NCI-H1417 (cell line): Measurements from ENCODE around the gene RETSAT.
A peak's percentile ranks its signal among the peaks of the same experiment; 100 is the strongest.
"Not testable (repeated sequence)": the region's sequence is repeated elsewhere in the genome, so short reads cannot be mapped to it uniquely, and the experiment has no call there.

Experiments used
- DNase-seq, 3 experiments: peaks; one replicate each; lab custom pipeline; 2025; lab: John Stamatoyannopoulos, UW

RETSAT gene

GRCh38 chr2:85354286-85355072 is at the start of gene RETSAT, which contains the start of gene ELMOD3:
TSS of gene RETSAT (minus strand) at chr2:85354528. CDS start at chr2:85354507, 21 bp downstream.
TSS of gene ELMOD3 (plus strand) at chr2:85354769. CDS start at chr2:85357199, 2,430 bp downstream.
- peak; percentile 90 to 98 (median 97) for DNase-seq

DNA sequence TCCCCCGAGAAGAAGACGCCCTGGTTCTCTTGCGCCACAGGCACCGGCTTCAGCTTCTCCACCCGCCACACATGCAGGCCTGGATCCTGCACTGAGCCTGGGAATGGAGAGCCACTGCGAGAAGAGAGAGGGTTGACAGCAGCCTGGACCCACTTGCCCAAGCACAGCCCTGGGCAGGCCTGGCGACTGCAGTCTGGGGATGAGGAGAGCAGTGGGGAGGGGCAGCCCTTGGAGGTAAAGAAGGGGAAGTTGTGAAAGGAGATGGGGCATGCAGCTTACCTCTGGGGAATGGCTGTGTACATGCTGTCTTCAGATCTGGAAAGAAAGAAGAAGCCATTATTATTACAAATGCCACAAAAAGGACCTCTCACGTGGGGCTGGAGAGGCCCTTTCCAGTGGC is 47.5 kb upstream of the RETSAT start:
- no peak for DNase-seq

GRCh38 chr2:85401464-85401805 is 47.1 kb upstream of the RETSAT start:
- no peak for DNase-seq

DNA sequence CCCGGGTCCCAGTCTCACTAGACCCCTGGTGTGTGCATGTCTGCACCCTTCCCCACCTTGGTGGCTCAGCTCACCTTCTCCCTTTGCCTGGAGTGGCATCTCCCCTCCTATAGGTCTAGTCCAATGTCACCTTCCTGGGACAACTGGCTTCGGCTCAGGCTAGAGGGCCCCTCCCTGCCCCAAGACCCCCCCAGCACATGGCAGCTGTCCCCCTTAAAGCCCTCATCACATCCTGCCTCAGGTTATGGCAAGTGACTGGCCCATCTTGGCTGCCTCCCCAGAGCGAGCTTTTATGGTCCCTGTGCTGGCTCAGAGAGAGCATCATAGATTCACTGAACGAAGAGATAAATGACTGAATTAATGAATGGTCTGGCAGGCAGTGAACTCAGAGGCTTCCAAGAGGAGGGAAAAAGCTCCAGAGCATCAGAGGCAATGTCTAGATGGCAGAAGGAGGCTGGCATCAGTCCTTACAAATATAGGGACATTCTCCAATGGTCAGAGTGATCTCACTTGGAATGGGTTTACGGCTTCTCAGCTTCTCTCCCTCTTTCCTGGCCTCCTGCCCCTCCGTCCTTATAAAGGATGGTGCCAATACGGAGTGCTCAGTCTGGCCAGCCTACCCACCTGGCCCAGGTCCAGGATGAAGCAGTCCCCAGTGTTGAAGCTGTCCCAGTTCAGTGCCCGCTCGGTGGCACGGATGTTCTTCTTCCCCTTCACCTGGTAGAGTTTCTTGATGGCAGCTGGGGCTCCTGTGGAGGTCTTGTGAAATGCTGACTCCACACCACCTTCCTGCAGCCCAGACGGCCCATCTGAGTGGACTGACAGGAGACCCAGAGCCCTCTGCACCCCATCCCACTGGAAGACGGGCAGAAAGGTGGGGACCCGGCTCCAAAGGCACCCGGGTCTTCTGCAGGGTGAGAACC is 46.5 kb upstream of the RETSAT start:
- DNase-seq = no peak

GRCh38 chr2:85400023-85400422 is 45.7 kb upstream of the RETSAT start:
- no peak for DNase-seq

DNA sequence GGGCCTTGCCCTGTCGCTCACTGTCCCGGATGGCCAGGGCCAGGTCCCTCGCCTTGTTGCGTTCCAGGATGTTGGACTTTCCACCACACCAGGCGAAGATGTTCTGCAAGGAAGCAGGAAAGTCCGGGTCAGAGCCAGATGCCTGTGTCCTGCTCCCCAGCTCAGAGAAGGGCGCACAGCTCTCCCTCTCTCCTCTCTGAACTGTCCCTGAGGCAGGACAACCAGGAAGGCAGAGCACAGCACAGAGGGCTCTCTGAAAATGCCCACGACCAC is 44.8 kb upstream of the RETSAT start:
- no peak for DNase-seq

DNA sequence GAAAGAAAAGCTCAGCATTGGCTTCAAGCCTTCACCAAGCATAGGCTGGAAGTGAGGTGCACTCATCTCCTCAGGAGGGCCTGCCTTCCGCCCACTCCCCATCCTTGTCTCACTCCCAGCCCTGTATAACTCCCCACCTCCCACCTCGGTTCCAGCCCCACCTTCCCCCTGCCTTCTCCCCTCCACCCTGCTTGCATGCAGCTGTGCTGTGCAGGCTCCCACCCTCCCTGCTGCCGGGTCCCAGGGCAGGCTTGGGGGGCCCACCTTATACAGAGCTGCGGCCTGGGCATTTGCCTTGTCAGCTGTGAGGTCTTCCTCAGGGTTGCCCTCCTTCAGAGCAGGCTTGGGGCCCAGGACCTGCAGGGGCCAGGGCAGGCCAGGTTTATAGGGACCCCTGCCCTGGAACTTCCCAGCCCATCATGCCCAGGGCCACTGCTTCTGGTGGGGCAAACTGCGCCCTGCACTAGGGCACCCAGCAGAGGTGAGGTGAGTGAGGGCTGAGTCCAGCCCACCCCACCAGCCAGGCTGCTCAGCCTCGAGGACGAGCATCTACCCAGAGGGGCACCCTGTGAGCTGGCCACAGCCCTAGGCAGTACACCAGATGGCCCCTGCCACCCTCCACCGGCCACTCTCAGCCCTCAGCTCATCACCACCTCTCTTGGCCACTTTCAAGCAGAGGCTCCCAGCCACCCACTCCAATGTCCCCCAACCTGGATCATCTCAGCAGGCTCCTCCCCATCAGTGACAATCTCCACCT is 44.3 kb upstream of the RETSAT start:
- no peak for DNase-seq

- no peak for DNase-seq
Measured at GRCh38 chr2:85397925-85398331, 43.6 kb upstream of the RETSAT start.

GRCh38 chr2:85396531-85397470 is 42.5 kb upstream of the RETSAT start:
- DNase-seq = no peak

DNA sequence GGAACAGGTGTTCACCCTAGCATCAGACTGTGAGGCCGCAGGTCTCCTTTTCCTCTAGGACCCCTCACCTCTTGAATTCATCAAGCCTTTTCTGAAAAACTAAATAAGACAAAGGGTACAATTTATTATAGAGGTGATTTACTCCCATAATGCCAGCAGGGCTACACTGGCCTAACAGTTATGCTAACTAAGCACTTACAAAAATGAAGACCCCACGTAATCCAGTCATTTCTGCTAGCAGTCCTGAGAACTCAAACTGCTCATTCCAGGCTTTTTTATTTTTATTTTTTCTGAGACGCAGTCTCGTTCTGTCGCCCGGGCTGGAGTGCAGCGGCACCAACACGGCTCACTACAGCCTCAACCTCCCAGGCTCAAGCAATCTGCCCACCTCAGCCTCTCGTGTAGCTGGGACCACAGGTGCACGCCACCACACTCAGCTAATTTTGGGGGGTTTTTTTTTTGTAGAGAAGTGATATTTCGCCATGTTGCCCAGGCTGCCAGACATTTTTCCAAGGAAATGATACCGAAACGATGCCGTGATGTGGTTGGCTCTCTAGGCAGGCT is 41.7 kb upstream of the RETSAT start:
- no peak for DNase-seq

GRCh38 chr2:85394976-85395375 is 40.6 kb upstream of the RETSAT start:
- DNase-seq = no peak

- peak in 1 of 3 experiments; percentile 22 for DNase-seq
Measured at GRCh38 chr2:85394261-85394681, 39.9 kb upstream of the RETSAT start.

DNA sequence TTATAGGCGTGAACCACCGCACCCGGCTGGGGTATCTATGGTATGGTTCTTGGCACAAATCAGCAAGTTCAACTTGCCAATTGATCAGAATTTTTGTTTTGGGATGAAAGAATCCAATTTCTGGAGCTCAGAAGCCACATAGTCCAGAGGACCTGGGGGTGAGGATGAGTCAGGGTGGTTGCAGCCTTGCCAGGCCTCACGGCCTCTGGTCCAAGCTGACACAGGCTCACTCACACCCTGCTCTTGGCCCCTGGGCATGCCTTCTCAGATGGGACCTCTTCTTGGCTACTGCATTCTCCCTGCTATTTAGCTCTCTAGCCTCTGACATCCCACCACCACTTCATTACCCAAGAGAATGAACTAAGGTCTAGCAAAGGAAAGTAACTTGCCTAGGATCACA is 39.5 kb upstream of the RETSAT start:
- DNase-seq = no peak

DNA sequence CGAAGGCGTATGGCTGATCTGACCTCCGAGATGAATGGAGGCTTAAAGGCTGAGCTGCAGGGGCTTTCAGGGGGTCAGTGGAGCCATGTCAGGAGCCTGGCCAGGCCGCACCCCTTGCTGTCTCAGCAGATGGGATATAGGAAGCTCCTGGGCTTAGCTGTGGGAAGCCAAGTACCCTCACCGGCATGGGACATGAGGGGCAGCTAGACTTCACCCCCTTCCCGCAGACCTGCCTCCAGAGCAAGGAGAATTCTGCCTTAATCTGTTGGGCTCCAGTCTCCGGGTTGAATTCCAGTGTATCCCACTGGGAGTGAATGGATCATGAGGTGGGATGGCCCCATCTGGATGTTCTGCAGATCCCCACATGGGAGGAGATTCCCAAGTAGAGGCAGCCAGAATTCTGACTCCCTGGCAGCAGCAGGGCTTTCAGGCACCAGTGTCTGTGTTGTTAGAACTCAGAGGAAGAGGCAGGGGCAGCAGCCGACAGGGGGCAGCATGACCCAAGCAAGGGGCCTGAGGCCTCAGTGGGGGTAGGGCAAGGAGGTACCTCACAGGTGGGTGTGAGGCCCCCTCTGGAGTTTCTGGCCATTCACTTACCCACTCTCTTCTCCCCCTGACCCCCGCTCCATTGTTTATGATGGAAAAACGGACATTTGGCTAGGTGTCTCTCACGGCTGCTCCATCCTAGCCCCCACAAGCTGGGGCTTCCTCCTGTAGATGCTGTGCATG is 36.8 kb upstream of the RETSAT start:
- DNase-seq = no peak

GRCh38 chr2:85388878-85389538 is 34.7 kb upstream of the RETSAT start:
- no peak for DNase-seq

DNA sequence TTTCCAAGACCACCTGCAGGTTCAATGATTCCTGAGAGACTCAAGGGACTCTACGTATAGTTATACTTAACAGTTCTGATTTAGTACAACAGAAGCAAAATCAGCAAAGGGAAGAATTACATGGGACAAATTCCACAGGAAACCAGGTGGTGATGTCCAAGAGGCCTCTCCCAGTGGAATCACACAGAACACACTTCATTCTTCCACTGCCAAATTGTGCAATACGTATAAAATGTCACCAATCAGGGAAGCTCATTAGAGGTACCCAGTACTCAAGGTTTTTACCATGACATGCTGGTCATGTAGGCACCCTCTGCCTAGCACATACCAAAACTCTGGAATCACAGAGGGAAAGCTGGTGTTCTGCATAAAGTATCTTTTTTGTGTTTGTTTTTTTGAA is 33.4 kb upstream of the RETSAT start:
- DNase-seq = no peak

DNA sequence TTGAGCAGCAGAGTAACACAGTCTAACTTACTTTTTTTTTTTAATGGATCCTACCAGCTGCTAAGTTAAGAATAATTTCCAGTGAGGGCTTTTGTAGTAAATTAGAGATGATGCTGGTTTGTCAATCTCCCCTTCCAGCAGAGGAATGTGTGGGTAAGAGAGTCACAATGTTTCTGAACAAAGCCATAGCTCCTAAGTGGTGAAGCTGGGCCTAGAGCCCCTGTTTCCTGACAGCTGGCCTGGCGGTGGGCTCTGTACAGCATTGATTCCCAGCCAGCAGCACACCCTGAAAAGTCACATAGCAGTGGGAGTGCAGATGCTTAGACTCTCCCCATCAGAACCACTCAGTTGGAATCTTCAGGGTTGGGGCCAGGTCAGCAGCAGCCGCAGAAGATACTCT is 31.4 kb upstream of the RETSAT start:
- no peak for DNase-seq

- DNase-seq = no peak
Measured at GRCh38 chr2:85383850-85384249, 29.5 kb upstream of the RETSAT start.

- not testable (repeated sequence) for DNase-seq
Measured at GRCh38 chr2:85383151-85383550, 28.8 kb upstream of the RETSAT start.

DNA sequence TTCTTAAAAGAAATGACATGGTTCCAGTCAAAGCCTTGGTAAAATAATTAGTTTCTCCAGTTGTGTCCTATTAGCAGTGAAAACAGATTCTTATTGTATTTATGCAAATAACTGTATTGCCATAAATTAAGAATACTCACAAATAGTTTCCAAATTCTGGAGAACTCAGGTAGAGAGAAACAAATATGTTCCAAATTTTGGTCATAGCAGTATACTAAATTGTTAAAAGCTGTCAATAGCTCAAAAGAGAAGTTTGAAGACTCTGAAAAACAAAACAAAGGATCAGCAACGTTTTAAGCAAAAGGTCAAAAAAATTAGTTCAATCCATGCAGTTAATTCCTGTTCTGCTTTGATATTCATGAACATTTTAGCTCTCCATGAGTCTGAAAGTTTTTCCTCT is 25.7 kb upstream of the RETSAT start:
- no peak for DNase-seq
